CD4-positive, alpha-beta T cell treated with Interleukin-17A for 1 hour (primary cell): ENCODE measurements around the gene CES4A.
"Not testable (repeated sequence)": the region's sequence is repeated elsewhere in the genome, so short reads cannot be mapped to it uniquely, and the experiment has no call there.

Source experiments
- DNase-seq: peaks from one replicate; pipeline ENCODE4 v3.0.0-alpha.2; 2020

The CES4A gene

GRCh38 chr16:67024384-67025209, 36.2 kb downstream of the CES4A start:
- no peak for DNase-seq

- DNase-seq: no peak
Observed at GRCh38 chr16:67025210-67025550, 36.8 kb downstream of the CES4A start.

GRCh38 chr16:67026570-67026969, 38.2 kb downstream of the CES4A start:
- DNase-seq: no peak

- DNase-seq: no peak
Observed at GRCh38 chr16:67027046-67027445, 38.7 kb downstream of the CES4A start.

- no peak for DNase-seq
Observed at GRCh38 chr16:67028167-67028695, 39.8 kb downstream of the CES4A start.

- peak; percentile 95 for DNase-seq
Observed at GRCh38 chr16:67028696-67029253, 40.4 kb downstream of the CES4A start, which contains the start of gene CBFB. CBFB (plus strand) TSS chr16:67029149; CDS start chr16:67029408, 259 bp downstream.

GRCh38 chr16:67029254-67030096, 41.1 kb downstream of the CES4A start:
- peak; percentile 59 for DNase-seq

GRCh38 chr16:67030221-67030962, 42.0 kb downstream of the CES4A start:
- no peak for DNase-seq

- no peak for DNase-seq
Observed at GRCh38 chr16:67034487-67034886, 46.1 kb downstream of the CES4A start.

GRCh38 chr16:67035364-67035763, 47.0 kb downstream of the CES4A start:
- no peak for DNase-seq

- DNase-seq: no peak
Observed at GRCh38 chr16:67036323-67036741, 47.9 kb downstream of the CES4A start.

GRCh38 chr16:67039260-67040020, 51.1 kb downstream of the CES4A start:
- DNase-seq: no peak

- DNase-seq: no peak
Observed at GRCh38 chr16:67040166-67040565, 51.8 kb downstream of the CES4A start.

GRCh38 chr16:67040906-67041305, 52.5 kb downstream of the CES4A start:
- DNase-seq: no peak

- not testable (repeated sequence) for DNase-seq
Observed at GRCh38 chr16:67041520-67041919, 53.1 kb downstream of the CES4A start.

- DNase-seq: no peak
Observed at GRCh38 chr16:67043420-67043819, 55.0 kb downstream of the CES4A start.

- DNase-seq: no peak
Observed at GRCh38 chr16:67050796-67051195, 62.4 kb downstream of the CES4A start.

- no peak for DNase-seq
Observed at GRCh38 chr16:67052399-67052798, 64.0 kb downstream of the CES4A start.

GRCh38 chr16:67053767-67054334, 65.5 kb downstream of the CES4A start:
- peak; percentile 25 for DNase-seq

GRCh38 chr16:67054901-67055300, 66.5 kb downstream of the CES4A start:
- DNase-seq: no peak

GRCh38 chr16:67055712-67056487, 67.5 kb downstream of the CES4A start:
- no peak for DNase-seq
